CD14-positive monocyte (primary cell): ENCODE data around the gene MYOM1. TPM values are rescaled to one million over a fixed set of nuclear protein-coding genes. Genes with fewer than 3 reads are reported as not detected.
A peak's percentile ranks its signal among the peaks of the same experiment; 100 is the strongest.
"Not testable (repeated sequence)": the region's sequence is repeated elsewhere in the genome, so short reads cannot be mapped to it uniquely, and the experiment has no call there.

Experiments used
- DNase-seq, 3 donors: peaks; one replicate each; pipeline ENCODE4 v3.0.0-alpha.2; 2011 to 2022
- H2AFZ ChIP-seq: 2 replicates; pipeline ENCODE4 v1.6.0; 2012; ENCODE audit warnings: mild to moderate bottlenecking, low read depth, low read length, inconsistent platforms; ENCODE audit not compliant: insufficient read depth, poor library complexity, severe bottlenecking
- H3K27ac ChIP-seq, 2 donors: 1 replicate in 1 of 2; 2 replicates in 1 of 2; pipeline ENCODE4 v1.5.1; 2012 to 2013; ENCODE audit warnings: low read length in 2 of 2, control low read depth in 1 of 2, inconsistent platforms in 1 of 2, low read depth in 1 of 2, mild to moderate bottlenecking in 1 of 2
- H3K27me3 ChIP-seq, 2 donors: one replicate each; pipeline versions ENCODE4 v1.6.0 to v1.6.1; 2011 to 2013; ENCODE audit warnings: low read length in 2 of 2; ENCODE audit not compliant: control insufficient read depth in 2 of 2, insufficient read depth in 2 of 2
- H3K36me3 ChIP-seq, 2 donors: replicated peaks in 1 of 2; 1 replicate in 1 of 2; 2 replicates in 1 of 2; pipeline versions ENCODE4 v1.5.1 to v1.6.1; 2012 to 2013; ENCODE audit warnings: low read length in 2 of 2, control low read depth in 1 of 2, inconsistent platforms in 1 of 2, mild to moderate bottlenecking in 1 of 2; ENCODE audit not compliant: insufficient read depth in 2 of 2, control insufficient read depth in 1 of 2
- H3K4me1 ChIP-seq, 2 donors: 1 replicate in 1 of 2; 2 replicates in 1 of 2; pipeline versions ENCODE4 v1.5.1 to v1.6.1; 2012 to 2013; ENCODE audit warnings: low read length in 2 of 2, control low read depth in 1 of 2, inconsistent platforms in 1 of 2, mild to moderate bottlenecking in 1 of 2, moderate library complexity in 1 of 2; ENCODE audit not compliant: insufficient read depth in 2 of 2, control insufficient read depth in 1 of 2
- H3K4me2 ChIP-seq: replicated peaks from 2 replicates; pipeline ENCODE3; 2012; ENCODE audit warnings: low read length, moderate library complexity, mild to moderate bottlenecking; ENCODE audit not compliant: poor library complexity, severe bottlenecking; ENCODE audit errors: extremely low read depth
- H3K4me3 ChIP-seq, 3 experiments: fragments of 200-600 bp in 1 of 3; sonication (generic) in 1 of 3; replicated peaks in 1 of 3; 1 replicate in 2 of 3; 2 replicates in 1 of 3; pipeline ENCODE4 v1.5.1; 2011 to 2013; ENCODE audit warnings: low read length in 3 of 3, mild to moderate bottlenecking in 3 of 3, control low read depth in 2 of 3, low read depth in 2 of 3, inconsistent platforms in 1 of 3, moderate library complexity in 1 of 3
- H3K79me2 ChIP-seq: 2 replicates; pipeline ENCODE4 v1.6.0; 2012; ENCODE audit warnings: mild to moderate bottlenecking, control low read depth, inconsistent platforms, low read length, moderate library complexity; ENCODE audit not compliant: insufficient read depth
- H3K9ac ChIP-seq: 2 replicates; pipeline ENCODE4 v1.6.0; 2017; ENCODE audit warnings: low read length, mild to moderate bottlenecking; ENCODE audit not compliant: insufficient read depth, poor library complexity, severe bottlenecking
- H3K9me3 ChIP-seq, 2 donors: replicated peaks in 1 of 2; 1 replicate in 1 of 2; 2 replicates in 1 of 2; pipeline versions ENCODE4 v1.5.1 to v1.6.1; 2012 to 2013; ENCODE audit warnings: low read length in 2 of 2, control low read depth in 1 of 2; ENCODE audit not compliant: control insufficient read depth in 1 of 2, insufficient read depth in 1 of 2
- H4K20me1 ChIP-seq: 2 replicates; pipeline ENCODE4 v1.6.0; 2012; ENCODE audit warnings: mild to moderate bottlenecking, low read length, control low read depth, moderate library complexity; ENCODE audit not compliant: insufficient read depth
- H3K27ac Mint-ChIP-seq, 7 donors: one replicate each; pipeline ENCODE4 v1.8.0; 2020; ENCODE audit warnings: mild to moderate bottlenecking in 7 of 7, mixed read lengths in 7 of 7, moderate library complexity in 6 of 7, inconsistent platforms in 2 of 7
- H3K27me3 Mint-ChIP-seq, 3 donors: one replicate each; pipeline ENCODE4 v1.8.0; 2021 to 2022; ENCODE audit warnings: low read depth in 3 of 3, mild to moderate bottlenecking in 3 of 3, mixed read lengths in 3 of 3, moderate library complexity in 3 of 3, inconsistent platforms in 1 of 3
- H3K36me3 Mint-ChIP-seq, 2 donors: one replicate each; pipeline ENCODE4 v1.8.0; 2020; ENCODE audit warnings: mixed read lengths in 2 of 2, inconsistent platforms in 1 of 2, mild to moderate bottlenecking in 1 of 2
- H3K4me1 Mint-ChIP-seq: one replicate; pipeline ENCODE4 v1.8.0; 2020; ENCODE audit warnings: mild to moderate bottlenecking, mixed read lengths
- H3K4me3 Mint-ChIP-seq, 2 donors: one replicate each; pipeline ENCODE4 v1.8.0; 2020; ENCODE audit warnings: mild to moderate bottlenecking in 2 of 2, mixed read lengths in 2 of 2, moderate library complexity in 1 of 2
- H3K9me3 Mint-ChIP-seq, 7 donors: one replicate each; pipeline ENCODE4 v1.8.0; 2020 to 2022; ENCODE audit warnings: mixed read lengths in 7 of 7, mild to moderate bottlenecking in 6 of 7, moderate library complexity in 6 of 7, inconsistent platforms in 2 of 7
- CTCF ChIP-seq: fragments of 200-600 bp; IDR thresholded peaks from one replicate; pipeline ENCODE4 v1.8.0; 2022; ENCODE audit warnings: antibody characterized with exemption, mild to moderate bottlenecking
- WGBS: methylation state at CpG from one replicate; pipeline ENCODE4 v1.1.5; 2013; ENCODE audit warnings: missing lambda C conversion rate; ENCODE audit not compliant: insufficient coverage; 5-methylcytosine and 5-hydroxymethylcytosine counted together
- intact Hi-C, 2 donors: fragments of 100-400 bp; cut with micrococcal nuclease; formaldehyde crosslinking; loops; one replicate each; pipeline versions ENCODE4 v1.15.0 to v1.15.1; 2023
- polyA plus RNA-seq, 3 donors: library from polyadenylated mRNA; depleted of rRNA in 1 of 3; unstranded in 2 of 3; stranded (reverse) in 1 of 3; fragments of 300-500 nt in 2 of 3; fragments of >200 nt in 1 of 3; fragmentation: Illumina TruSeq in 2 of 3; gene quantifications; 1 replicate in 2 of 3; 2 replicates in 1 of 3; pipeline ENCODE4 v1.2.3, GENCODE V29; 2012 to 2021

Gene MYOM1
- polyA plus RNA-seq, 3 donors = 0.05 to 0.95 (median 0.22) TPM

GRCh38 chr18:3052411-3052758, 167.4 kb downstream of the MYOM1 start:
- DNase-seq = no peak
- intact Hi-C loops = no loop called here
- Histone ChIP-seq H3K79me2 (no peaks in the 10 kb centered on the region), H3K9ac (no peak overlapping the region), H3K9me3 (no peaks in the 10 kb centered on the region), H3K36me3 (no peaks in the 10 kb centered on the region), H3K4me3 (peak overlapping the region in 1 of 3 experiments; percentile 24), H3K27ac (peak overlapping the region in 1 of 2 donors; percentile 26), H3K4me1 (peaks cover 18 to 19% of the 10 kb centered on the region in 2 donors), H2AFZ (no peak overlapping the region), H3K27me3 (no peaks in the 10 kb centered on the region), H3K4me2 (peak overlapping the region; percentile 50), H4K20me1 (no peaks in the 10 kb centered on the region)
- peaks cover 2 to 4% (median 4%) of the 10 kb centered on the region in 3 donors for H3K27me3 Mint-ChIP-seq
- peak overlapping the region in 5 of 7 donors; percentile 47 to 84 (median 66) for H3K27ac Mint-ChIP-seq
- H3K4me1 Mint-ChIP-seq = peaks cover 22% of the 10 kb centered on the region
- peaks cover 0 to 4% (median 2%) of the 10 kb centered on the region in 7 donors for H3K9me3 Mint-ChIP-seq
- no peaks in the 10 kb centered on the region for H3K36me3 Mint-ChIP-seq
- no peak for TF ChIP-seq CTCF
- no CpG with 5 or more reads among the region's 2 CpGs for WGBS
- peak overlapping the region in 1 of 2 donors; percentile 56 for H3K4me3 Mint-ChIP-seq

GRCh38 chr18:3051718-3052410, 167.9 kb downstream of the MYOM1 start:
- Histone ChIP-seq H3K4me1 (peaks cover 18 to 19% of the 10 kb centered on the region in 2 donors), H3K36me3 (no peaks in the 10 kb centered on the region), H4K20me1 (no peaks in the 10 kb centered on the region), H3K27ac (peak overlapping the region in 1 of 2 donors; percentile 26), H3K9ac (no peak overlapping the region), H3K79me2 (no peaks in the 10 kb centered on the region), H3K4me2 (peak overlapping the region; percentile 50), H3K4me3 (peak overlapping the region in 1 of 3 experiments; percentile 24), H2AFZ (no peak overlapping the region), H3K27me3 (no peaks in the 10 kb centered on the region), H3K9me3 (no peaks in the 10 kb centered on the region)
- Mint-ChIP-seq H3K4me1 (peaks cover 22% of the 10 kb centered on the region), H3K27ac (peak overlapping the region in 5 of 7 donors; percentile 47 to 84 (median 72)), H3K4me3 (peak overlapping the region in 1 of 2 donors; percentile 56), H3K27me3 (peaks cover 2 to 4% (median 4%) of the 10 kb centered on the region in 3 donors), H3K9me3 (peaks cover 0 to 4% (median 2%) of the 10 kb centered on the region in 7 donors), H3K36me3 (no peaks in the 10 kb centered on the region)
- intact Hi-C loops = no loop called here
- TF ChIP-seq CTCF = no peak
- peak; percentile 30 to 76 (median 54) for DNase-seq
- 100% methylated on average over 1 of the region's 8 CpGs for WGBS

GRCh38 chr18:3049897-3050454, 169.8 kb downstream of the MYOM1 start:
- peaks cover 26 to 28% of the 10 kb centered on the region in 2 donors for H3K4me1 ChIP-seq
- H3K4me3 Mint-ChIP-seq, H3K27ac ChIP-seq, H3K9me3 ChIP-seq, H3K4me2 ChIP-seq, H3K4me3 ChIP-seq, H3K79me2 ChIP-seq, H3K27me3 Mint-ChIP-seq, H3K27me3 ChIP-seq, H3K9me3 Mint-ChIP-seq, H3K9ac ChIP-seq, H2AFZ ChIP-seq, intact Hi-C loops, DNase-seq, H3K36me3 Mint-ChIP-seq, H3K27ac Mint-ChIP-seq, H4K20me1 ChIP-seq, H3K36me3 ChIP-seq: not testable (repeated sequence)
- WGBS = no CpG with 5 or more reads among the region's 8 CpGs
- H3K4me1 Mint-ChIP-seq = peaks cover 32% of the 10 kb centered on the region
